ENCODE results near the gene LEF1.

GRCh38 chr4:108008721-108009120, 160.0 kb downstream of the LEF1 start:
- TF ChIP-seq CTCF (IDR thresholded peaks at IDR 0.05) (no peak), EZH2phosphoT487 (IDR thresholded peaks at IDR 0.05) (no peak), EZH2 (IDR thresholded peaks at IDR 0.05) (no peak)

Data from neural progenitor cell (in vitro differentiated cells).